DOHH2 (cell line): ENCODE results near the gene AOC3.
"Not testable (repeated sequence)": the region's sequence is repeated elsewhere in the genome, so short reads cannot be mapped to it uniquely, and the experiment has no call there.

Source experiments
- H3F3A ChIP-seq: fragments of 200-600 bp; sonication (generic), shearing (Covaris generic); 2 replicates; pipeline ENCODE4 v1.6.0; 2016; ENCODE audit warnings: antibody characterized with exemption, mild to moderate bottlenecking; ENCODE audit not compliant: control insufficient read depth, insufficient read depth
- H3K27ac ChIP-seq: fragments of 200-600 bp; sonication (generic); 2 replicates; pipeline ENCODE4 v1.5.1; 2014; ENCODE audit warnings: low read depth, mild to moderate bottlenecking, low read length, moderate library complexity
- H3K27me3 ChIP-seq: fragments of 200-600 bp; sonication (generic); 2 replicates; pipeline ENCODE4 v1.6.1; 2014; ENCODE audit warnings: mild to moderate bottlenecking, low read length, mixed read lengths; ENCODE audit not compliant: control insufficient read depth
- H3K36me3 ChIP-seq: fragments of 200-600 bp; sonication (generic); 2 replicates; pipeline ENCODE4 v1.6.1; 2014; ENCODE audit warnings: mild to moderate bottlenecking, low read length, moderate library complexity, mixed read lengths; ENCODE audit not compliant: control insufficient read depth
- H3K4me1 ChIP-seq: fragments of 200-600 bp; sonication (generic); 2 replicates; pipeline ENCODE4 v1.6.1; 2014; ENCODE audit warnings: mild to moderate bottlenecking, low read length, mixed read lengths; ENCODE audit not compliant: control insufficient read depth
- H3K4me2 ChIP-seq: fragments of 200-600 bp; sonication (generic); 2 replicates; pipeline ENCODE4 v1.6.0; 2014; ENCODE audit warnings: mild to moderate bottlenecking, low read length, moderate library complexity
- H3K4me3 ChIP-seq: fragments of 200-600 bp; sonication (generic); 2 replicates; pipeline ENCODE4 v1.5.1; 2014; ENCODE audit warnings: mild to moderate bottlenecking, low read length, mixed read lengths
- H3K79me2 ChIP-seq: fragments of 200-600 bp; sonication (generic); 2 replicates; pipeline ENCODE4 v1.6.1; 2014; ENCODE audit warnings: mild to moderate bottlenecking, low read length, mixed read lengths; ENCODE audit not compliant: control insufficient read depth
- H3K9me2 ChIP-seq: fragments of 200-600 bp; sonication (generic); replicated peaks from 2 replicates; pipeline ENCODE4 v1.6.1; 2014; ENCODE audit warnings: mild to moderate bottlenecking, low read length, mixed read lengths; ENCODE audit not compliant: control insufficient read depth
- H3K9me3 ChIP-seq: fragments of 200-600 bp; sonication (generic); 2 replicates; pipeline ENCODE4 v1.6.1; 2014; ENCODE audit warnings: antibody characterized with exemption, low read length, mixed read lengths; ENCODE audit not compliant: control insufficient read depth, insufficient read depth
- H4K20me1 ChIP-seq: fragments of 200-600 bp; sonication (generic); 2 replicates; pipeline ENCODE4 v1.6.0; 2014; ENCODE audit warnings: low read depth, mild to moderate bottlenecking, antibody characterized with exemption, low read length, moderate library complexity; ENCODE audit not compliant: control insufficient read depth, insufficient read depth
- EZH2phosphoT487 ChIP-seq: fragments of 200-600 bp; sonication (generic); IDR thresholded peaks from 2 replicates; pipeline ENCODE4 v1.6.1; 2017; ENCODE audit warnings: borderline replicate concordance, mild to moderate bottlenecking, antibody characterized with exemption, low read length, moderate library complexity, mixed read lengths
- TF ChIP-seq, protein P1 (sequence below): fragments of 200-600 bp; sonication (generic); IDR thresholded peaks from one replicate; pipeline ENCODE4 v1.5.1; 2014; ENCODE audit warnings: antibody characterized with exemption, mild to moderate bottlenecking, low read depth, low read length; ENCODE audit not compliant: poor library complexity, severe bottlenecking

AOC3 gene

DNA sequence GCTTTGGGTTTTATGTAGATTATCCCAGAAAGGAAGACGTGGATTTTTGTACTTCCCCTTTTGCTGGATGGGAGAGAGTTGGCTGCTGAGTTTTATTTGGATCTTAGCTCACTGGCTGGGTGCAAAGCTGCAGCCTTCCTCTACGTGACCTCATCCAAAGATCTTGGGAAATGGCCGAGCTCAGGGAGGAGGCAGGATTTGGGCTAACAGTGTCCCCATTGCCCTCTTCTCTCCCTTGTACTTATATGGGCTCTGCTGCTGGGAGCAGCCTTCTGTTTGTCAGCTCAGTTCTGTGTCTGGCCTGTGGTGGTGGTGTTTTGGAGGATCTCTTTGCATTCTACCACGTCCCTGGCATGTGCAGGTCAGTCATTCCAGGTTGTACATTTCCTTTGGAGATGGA lies 2.0 kb downstream of the AOC3 start:
- H3K9me2 ChIP-seq = no peaks in the 10 kb centered on the region
- H3K4me3 ChIP-seq = no peak overlapping the region
- no peaks in the 10 kb centered on the region for H3K4me1 ChIP-seq
- no peaks in the 10 kb centered on the region for H3K36me3 ChIP-seq
- no peaks in the 10 kb centered on the region for H3K27me3 ChIP-seq
- H4K20me1 ChIP-seq = no peaks in the 10 kb centered on the region
- no peaks in the 10 kb centered on the region for H3K79me2 ChIP-seq
- TF ChIP-seq, protein P1, sequence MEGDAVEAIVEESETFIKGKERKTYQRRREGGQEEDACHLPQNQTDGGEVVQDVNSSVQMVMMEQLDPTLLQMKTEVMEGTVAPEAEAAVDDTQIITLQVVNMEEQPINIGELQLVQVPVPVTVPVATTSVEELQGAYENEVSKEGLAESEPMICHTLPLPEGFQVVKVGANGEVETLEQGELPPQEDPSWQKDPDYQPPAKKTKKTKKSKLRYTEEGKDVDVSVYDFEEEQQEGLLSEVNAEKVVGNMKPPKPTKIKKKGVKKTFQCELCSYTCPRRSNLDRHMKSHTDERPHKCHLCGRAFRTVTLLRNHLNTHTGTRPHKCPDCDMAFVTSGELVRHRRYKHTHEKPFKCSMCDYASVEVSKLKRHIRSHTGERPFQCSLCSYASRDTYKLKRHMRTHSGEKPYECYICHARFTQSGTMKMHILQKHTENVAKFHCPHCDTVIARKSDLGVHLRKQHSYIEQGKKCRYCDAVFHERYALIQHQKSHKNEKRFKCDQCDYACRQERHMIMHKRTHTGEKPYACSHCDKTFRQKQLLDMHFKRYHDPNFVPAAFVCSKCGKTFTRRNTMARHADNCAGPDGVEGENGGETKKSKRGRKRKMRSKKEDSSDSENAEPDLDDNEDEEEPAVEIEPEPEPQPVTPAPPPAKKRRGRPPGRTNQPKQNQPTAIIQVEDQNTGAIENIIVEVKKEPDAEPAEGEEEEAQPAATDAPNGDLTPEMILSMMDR = no peak
- no peak for TF ChIP-seq EZH2phosphoT487
- H3K9me3 ChIP-seq = no peaks in the 10 kb centered on the region
- no peak overlapping the region for H3K4me2 ChIP-seq
- no peak overlapping the region for H3K27ac ChIP-seq
- peaks cover 4% of the 10 kb centered on the region; the same call in 1 of the 2 replicates for H3F3A ChIP-seq

DNA sequence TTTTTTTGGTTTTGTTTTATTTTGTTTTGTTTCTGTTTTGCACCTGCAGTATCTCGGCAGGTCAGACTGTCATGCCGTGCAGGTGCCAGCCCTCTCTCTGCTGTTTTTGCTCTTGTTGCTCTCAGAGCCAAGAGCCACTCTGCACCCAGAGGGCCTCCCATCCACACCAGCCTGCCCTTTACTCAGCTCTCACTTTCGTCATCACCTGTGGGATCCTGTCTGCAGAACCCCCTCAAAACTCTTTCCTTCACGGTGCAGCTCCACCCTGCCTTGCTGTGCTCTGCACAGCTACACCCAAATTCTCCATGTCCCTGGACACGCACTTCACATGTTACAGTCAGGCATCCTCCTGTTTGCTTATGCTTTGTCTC lies 2.6 kb downstream of the AOC3 start:
- H3K9me3 ChIP-seq = no peaks in the 10 kb centered on the region
- no peak overlapping the region for H3K4me2 ChIP-seq
- no peaks in the 10 kb centered on the region for H3K27me3 ChIP-seq
- H3K4me3 ChIP-seq = no peak overlapping the region
- H3K36me3 ChIP-seq = no peaks in the 10 kb centered on the region
- H4K20me1 ChIP-seq = no peaks in the 10 kb centered on the region
- H3K27ac ChIP-seq = no peak overlapping the region
- no peaks in the 10 kb centered on the region for H3K79me2 ChIP-seq
- H3F3A ChIP-seq = peaks cover 4% of the 10 kb centered on the region; the same call in 1 of the 2 replicates
- H3K4me1 ChIP-seq = no peaks in the 10 kb centered on the region
- TF ChIP-seq EZH2phosphoT487 = no peak
- H3K9me2 ChIP-seq = no peaks in the 10 kb centered on the region

DNA sequence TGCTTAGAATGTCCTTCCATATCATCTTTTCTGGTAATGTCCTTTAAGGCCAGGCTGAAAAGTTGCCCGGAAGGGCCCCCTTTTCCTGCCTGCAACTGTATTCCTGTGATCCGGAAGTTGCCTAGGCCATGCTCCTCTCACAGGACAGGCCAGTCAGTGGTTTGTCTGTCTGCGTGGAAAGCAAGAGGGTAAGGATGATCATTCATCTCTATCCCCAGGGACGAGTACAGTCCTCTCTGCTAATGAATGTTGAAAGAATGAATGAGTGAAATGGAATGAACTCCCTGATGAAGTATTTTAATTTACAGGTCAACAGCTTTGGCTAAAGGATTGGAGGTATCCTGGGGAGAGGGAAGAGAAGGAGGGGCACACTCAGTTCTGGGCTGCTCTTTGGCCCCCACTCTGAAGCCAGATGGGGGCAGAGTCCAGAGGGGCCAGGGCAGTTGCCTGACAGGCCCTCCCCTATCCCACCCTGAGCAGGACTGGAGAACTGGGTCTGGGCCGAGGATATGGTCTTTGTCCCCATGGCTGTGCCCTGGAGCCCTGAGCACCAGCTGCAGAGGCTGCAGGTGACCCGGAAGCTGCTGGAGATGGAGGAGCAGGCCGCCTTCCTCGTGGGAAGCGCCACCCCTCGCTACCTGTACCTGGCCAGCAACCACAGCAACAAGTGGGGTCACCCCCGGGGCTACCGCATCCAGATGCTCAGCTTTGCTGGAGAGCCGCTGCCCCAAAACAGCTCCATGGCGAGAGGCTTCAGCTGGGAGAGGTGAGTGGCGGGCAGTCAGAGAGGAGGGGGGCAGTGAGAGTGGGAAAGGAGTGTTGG lies 3.2 kb downstream of the AOC3 start:
- no peak for TF ChIP-seq EZH2phosphoT487
- TF ChIP-seq, protein P1 = no peak
- Histone ChIP-seq H3K9me2 (no peaks in the 10 kb centered on the region), H3K4me2 (no peak overlapping the region), H3K9me3 (no peaks in the 10 kb centered on the region), H3K27ac (no peak overlapping the region), H3K4me3 (no peak overlapping the region), H3F3A (peaks cover 4% of the 10 kb centered on the region; the same call in 1 of the 2 replicates), H3K27me3 (no peaks in the 10 kb centered on the region), H4K20me1 (no peaks in the 10 kb centered on the region), H3K79me2 (no peaks in the 10 kb centered on the region), H3K4me1 (no peaks in the 10 kb centered on the region), H3K36me3 (no peaks in the 10 kb centered on the region)

DNA sequence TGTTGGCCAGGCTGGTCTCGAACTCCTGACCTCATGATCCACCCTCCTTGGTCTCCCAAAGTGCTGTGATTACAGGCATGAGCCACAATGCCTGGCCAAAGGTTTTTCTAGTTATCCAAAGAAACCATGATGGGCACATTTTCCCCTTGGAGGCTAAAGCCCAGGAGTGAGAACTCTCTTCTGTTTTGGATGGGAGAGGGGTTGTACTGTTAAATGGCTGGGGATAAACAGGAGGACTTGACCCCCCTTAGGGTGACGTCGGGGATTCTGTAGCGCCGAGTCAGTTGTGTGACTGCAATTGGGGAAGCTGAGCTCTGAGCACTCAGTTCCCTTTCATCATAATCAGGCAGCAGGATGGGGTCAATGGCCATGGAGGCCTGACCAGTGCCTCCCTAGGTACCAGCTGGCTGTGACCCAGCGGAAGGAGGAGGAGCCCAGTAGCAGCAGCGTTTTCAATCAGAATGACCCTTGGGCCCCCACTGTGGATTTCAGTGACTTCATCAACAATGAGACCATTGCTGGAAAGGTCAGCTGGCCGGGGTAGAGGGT lies 4.1 kb downstream of the AOC3 start:
- TF ChIP-seq EZH2phosphoT487 = no peak
- TF ChIP-seq, protein P1 = no peak
- no peak overlapping the region for H3K27ac ChIP-seq
- H4K20me1 ChIP-seq = no peaks in the 10 kb centered on the region
- no peaks in the 10 kb centered on the region for H3K9me3 ChIP-seq
- H3K4me3 ChIP-seq = no peak overlapping the region
- no peaks in the 10 kb centered on the region for H3K36me3 ChIP-seq
- H3K4me2 ChIP-seq = no peak overlapping the region
- H3K27me3 ChIP-seq = no peaks in the 10 kb centered on the region
- no peaks in the 10 kb centered on the region for H3K79me2 ChIP-seq
- no peaks in the 10 kb centered on the region for H3K9me2 ChIP-seq
- H3K4me1 ChIP-seq = no peaks in the 10 kb centered on the region
- H3F3A ChIP-seq = peaks cover 4% of the 10 kb centered on the region; the same call in 1 of the 2 replicates

DNA sequence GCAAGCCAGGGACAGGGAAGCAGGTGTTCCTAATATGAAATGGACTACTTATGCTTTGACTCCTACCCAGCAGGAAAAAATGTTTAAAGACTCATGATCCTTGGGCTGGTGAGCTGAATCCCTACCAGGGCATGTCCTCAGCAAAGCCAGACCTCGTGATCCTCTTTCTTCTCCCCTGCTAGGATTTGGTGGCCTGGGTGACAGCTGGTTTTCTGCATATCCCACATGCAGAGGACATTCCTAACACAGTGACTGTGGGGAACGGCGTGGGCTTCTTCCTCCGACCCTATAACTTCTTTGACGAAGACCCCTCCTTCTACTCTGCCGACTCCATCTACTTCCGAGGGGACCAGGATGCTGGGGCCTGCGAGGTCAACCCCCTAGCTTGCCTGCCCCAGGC lies 5.1 kb downstream of the AOC3 start:
- H3K27me3 ChIP-seq, H3K9me2 ChIP-seq, H3K4me2 ChIP-seq, H3F3A ChIP-seq, H3K27ac ChIP-seq, H3K9me3 ChIP-seq, H4K20me1 ChIP-seq, H3K36me3 ChIP-seq, H3K4me3 ChIP-seq, H3K79me2 ChIP-seq, H3K4me1 ChIP-seq: not testable (repeated sequence)
